ENCODE data around the gene ARL16. TPM values are rescaled to one million over a fixed set of nuclear protein-coding genes. Genes with fewer than 3 reads are reported as not detected.

Gene ARL16
- total and polyA plus RNA-seq, 2 of the 4 experiments (the other 2 are of a cell fraction): 51.1 to 77.9 TPM

- Histone ChIP-seq H3K56ac (ENCODE audit: extremely low read depth, insufficient read depth, low read length) (no peak overlapping the region), H3K9me3 (ENCODE audit: control insufficient read depth, insufficient read depth, low read length) (no peaks in the 10 kb centered on the region), H3K4ac (ENCODE audit: low read depth, low read length) (no peak overlapping the region), H3K9me1 (ENCODE audit: insufficient read depth, low read length) (peaks cover 8% of the 10 kb centered on the region), H3K18ac (ENCODE audit: low read depth, low read length) (no peak overlapping the region), H3K27me3 (ENCODE audit: control insufficient read depth, insufficient read depth, low read length) (no peaks in the 10 kb centered on the region), H3K9ac (ENCODE audit: low read depth, low read length) (peak overlapping the region; percentile 46), H3K27ac (ENCODE audit: insufficient read depth, low read length) (no peak overlapping the region; the same call in 1 of the 2 replicates), H3K14ac (replicated peaks; ENCODE audit: low read depth, low read length) (no peak overlapping the region), H2AK5ac (ENCODE audit: low read depth, low read length) (no peak overlapping the region), H3K4me2 (ENCODE audit: low read depth, low read length) (peak overlapping the region; percentile 89), H4K20me1 (ENCODE audit: insufficient read depth, low read length) (no peaks in the 10 kb centered on the region; the same call in 1 of the 2 replicates), H3K4me3 (ENCODE audit: insufficient read depth, low read depth, low read length) (peak overlapping the region; percentile 87), H4K91ac (ENCODE audit: insufficient read depth, low read depth, low read length) (no peak overlapping the region), H3K36me3 (ENCODE audit: control insufficient read depth, insufficient read depth, low read length) (peaks cover 3% of the 10 kb centered on the region; the same call in 1 of the 2 replicates), H4K5ac (ENCODE audit: low read depth, low read length) (no peak overlapping the region), H4K8ac (ENCODE audit: low read depth in 2 of 2, low read length in 2 of 2) (no peak overlapping the region), H2AFZ (replicated peaks; ENCODE audit: low read length, poor library complexity) (peak overlapping the region; percentile 96), H2BK120ac (ENCODE audit: low read depth, low read length) (no peak overlapping the region), H2BK20ac (ENCODE audit: low read depth, low read length) (no peak overlapping the region), H3K79me1 (ENCODE audit: low read depth in 1 of 2, low read length in 2 of 2) (peaks cover 14 to 34% of the 10 kb centered on the region in 2 experiments), H2BK15ac (ENCODE audit: low read depth, low read length) (no peak overlapping the region), H2BK5ac (ENCODE audit: low read depth, low read length, poor library complexity, severe bottlenecking) (no peak overlapping the region), H3K23ac (ENCODE audit: low read depth, low read length) (peak overlapping the region; percentile 65; the same call in 1 of the 2 replicates), H2AK9ac (replicated peaks; ENCODE audit: low read depth, low read length, poor library complexity) (peak overlapping the region; percentile 83), H3K4me1 (ENCODE audit: control insufficient read depth, insufficient read depth, low read length) (peaks cover 18% of the 10 kb centered on the region)
- ChIA-PET POLR2A (ENCODE audit: unreplicated experiment) (no interaction called here), CTCF (interaction anchor here (0.6 kb wide), 1 partner anchor 12 kb away, joined by 4 read pairs; no protein-coding TSS in a partner anchor)
- WGBS, 2 experiments (ENCODE audit: extremely low coverage in 2 of 2, insufficient read length in 1 of 2): 0% methylated on average over 22 of the region's 41 CpGs; no CpG with 5 or more reads in 1 of the 2 experiments
- intact Hi-C loops (cut with micrococcal nuclease) (no loop called here), in situ Hi-C loops (cut with MboI; ENCODE audit: low sequenced_read_pairs) (no loop called here), dilution Hi-C loops (cut with HindIII; ENCODE audit: low sequenced_read_pairs, unreplicated experiment) (no loop called here)
- no TSS peak for BruUV-seq (replicated peaks)
- DNase-seq (no peak), ATAC-seq (ENCODE audit: low read depth) (peak; percentile 62)
- TF ChIP-seq USF2 (IDR thresholded peaks at IDR 0.05; ENCODE audit: low read depth, low read length) (no peak), NFE2L2 (IDR thresholded peaks at IDR 0.05; ENCODE audit: low read depth, low read length) (no peak), MAZ (IDR thresholded peaks at IDR 0.05; ENCODE audit: borderline replicate concordance, low read depth, low read length) (0 out of 2 replicates have a peak, but pooled peaks have one; percentile 44), CTCF (conservative IDR thresholded peaks at IDR 0.05; ENCODE audit: low read depth, low read length) (peak; percentile 30; the same call in 1 of the 2 replicates)
Observed at GRCh38 chr17:81712468-81713003, 28.9 kb upstream of the ARL16 start.

Measured in IMR-90 (cell line).